ENCODE measurements around the gene ARFGEF2. TPM values are rescaled to one million over a fixed set of nuclear protein-coding genes. Genes with fewer than 3 reads are reported as not detected.

Gene ARFGEF2
- total RNA-seq, 1 donor from 2014 or later, result 32.9 TPM

DNA sequence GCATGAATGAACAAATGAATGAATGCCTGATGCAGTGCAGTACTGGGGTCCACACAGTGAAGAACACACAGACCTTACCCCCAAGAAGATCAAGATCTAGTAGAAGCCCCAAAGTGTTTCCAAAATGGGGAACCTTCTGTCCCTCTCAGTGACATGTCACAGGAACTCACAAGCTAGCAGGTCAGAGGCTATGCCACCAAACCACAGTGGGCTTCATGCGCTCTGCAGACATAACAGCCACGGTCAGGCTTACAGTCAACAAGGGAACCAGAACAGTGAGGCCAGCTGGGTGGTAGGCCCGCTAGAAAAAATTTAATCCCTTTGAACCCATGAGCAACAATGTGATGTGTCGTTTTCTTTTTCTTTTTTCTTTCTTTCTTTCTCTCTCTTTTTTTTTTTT lies 20.2 kb upstream of the ARFGEF2 start:
- no peaks in the 10 kb centered on the region for H3K36me3 ChIP-seq
- peak; percentile 58 for DNase-seq
- TF ChIP-seq, protein P1, sequence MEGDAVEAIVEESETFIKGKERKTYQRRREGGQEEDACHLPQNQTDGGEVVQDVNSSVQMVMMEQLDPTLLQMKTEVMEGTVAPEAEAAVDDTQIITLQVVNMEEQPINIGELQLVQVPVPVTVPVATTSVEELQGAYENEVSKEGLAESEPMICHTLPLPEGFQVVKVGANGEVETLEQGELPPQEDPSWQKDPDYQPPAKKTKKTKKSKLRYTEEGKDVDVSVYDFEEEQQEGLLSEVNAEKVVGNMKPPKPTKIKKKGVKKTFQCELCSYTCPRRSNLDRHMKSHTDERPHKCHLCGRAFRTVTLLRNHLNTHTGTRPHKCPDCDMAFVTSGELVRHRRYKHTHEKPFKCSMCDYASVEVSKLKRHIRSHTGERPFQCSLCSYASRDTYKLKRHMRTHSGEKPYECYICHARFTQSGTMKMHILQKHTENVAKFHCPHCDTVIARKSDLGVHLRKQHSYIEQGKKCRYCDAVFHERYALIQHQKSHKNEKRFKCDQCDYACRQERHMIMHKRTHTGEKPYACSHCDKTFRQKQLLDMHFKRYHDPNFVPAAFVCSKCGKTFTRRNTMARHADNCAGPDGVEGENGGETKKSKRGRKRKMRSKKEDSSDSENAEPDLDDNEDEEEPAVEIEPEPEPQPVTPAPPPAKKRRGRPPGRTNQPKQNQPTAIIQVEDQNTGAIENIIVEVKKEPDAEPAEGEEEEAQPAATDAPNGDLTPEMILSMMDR (IDR thresholded peaks at IDR 0.05), result no peak
- H3K27ac ChIP-seq, result peak overlapping the region; percentile 8
- H3K27me3 ChIP-seq (ENCODE audit: low read depth), result peaks cover 6% of the 10 kb centered on the region
- no peak overlapping the region for H3K4me3 ChIP-seq
- peaks cover 7% of the 10 kb centered on the region for H3K4me1 ChIP-seq
- peak; percentile 57 to 62 for ATAC-seq
- H3K9me3 ChIP-seq, result no peaks in the 10 kb centered on the region
- intact Hi-C loops (cut with DNase I), result loop anchor here (5.0 kb wide), 1 partner anchor 244 kb away; no protein-coding TSS in a partner anchor

DNA sequence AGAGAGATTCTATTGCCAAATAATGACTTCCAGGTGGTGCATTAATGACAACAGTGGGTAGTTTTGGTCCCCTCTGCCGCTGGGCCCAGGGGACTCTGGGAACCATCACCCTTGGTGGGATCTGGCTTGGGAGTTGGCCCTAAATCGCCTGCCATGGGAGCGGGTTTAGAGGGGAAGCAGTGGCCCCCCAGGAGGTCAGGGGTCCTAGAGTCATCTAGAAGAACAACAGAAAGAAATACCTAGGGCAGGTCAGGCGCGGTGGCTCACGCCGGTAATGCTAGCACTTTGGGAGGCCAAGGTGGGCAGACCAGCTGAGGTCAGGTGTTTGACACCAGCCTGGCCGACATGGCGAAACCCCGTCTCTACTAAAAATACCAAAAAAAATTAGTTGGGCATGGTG lies 17.8 kb upstream of the ARFGEF2 start:
- intact Hi-C loops (cut with DNase I), result loop anchor here (5.0 kb wide), 1 partner anchor 246 kb away; no protein-coding TSS in a partner anchor
- Histone ChIP-seq H3K27me3 (ENCODE audit: low read depth) (peaks cover 6% of the 10 kb centered on the region), H3K9me3 (no peaks in the 10 kb centered on the region), H3K4me3 (no peak overlapping the region), H3K4me1 (peaks cover 7% of the 10 kb centered on the region), H3K27ac (no peak overlapping the region), H3K36me3 (no peaks in the 10 kb centered on the region)
- TF ChIP-seq, protein P1 (IDR thresholded peaks at IDR 0.05), result no peak
- DNase-seq (no peak), ATAC-seq (no peak)

DNA sequence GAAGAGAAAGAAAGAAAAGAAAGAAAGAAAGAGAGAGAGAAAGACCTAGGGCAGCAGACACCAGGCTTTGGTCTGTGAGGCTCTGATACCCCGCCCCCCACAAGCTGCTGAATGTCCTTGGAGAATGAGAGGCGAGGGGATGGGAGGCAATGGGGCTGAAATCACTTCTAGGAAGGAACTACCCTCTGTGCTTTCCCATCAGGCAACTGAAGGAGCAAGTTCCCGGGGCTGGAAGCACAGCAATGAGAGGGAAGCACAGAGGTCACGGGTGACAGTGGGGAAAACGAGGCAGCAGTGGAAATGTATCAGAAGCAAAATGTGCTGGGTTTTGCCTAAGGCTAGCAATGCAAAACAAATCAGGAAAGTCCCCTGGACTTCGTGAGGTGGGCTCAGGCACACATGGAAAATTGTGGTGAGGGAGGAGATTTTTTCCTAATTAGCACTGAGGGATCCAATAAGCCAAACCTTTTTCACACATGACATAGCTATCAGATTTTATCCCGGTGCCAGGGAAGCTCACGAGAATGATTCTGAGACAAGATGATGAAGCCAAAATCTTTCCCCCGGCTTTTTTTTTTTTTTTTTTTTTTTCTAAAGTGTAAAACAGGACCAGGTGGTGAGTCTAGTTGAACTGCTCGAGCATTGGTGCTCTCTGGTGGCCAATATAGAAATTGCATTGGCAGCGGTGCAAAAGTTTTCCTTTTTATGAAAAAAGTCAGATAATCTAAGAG lies 16.8 kb upstream of the ARFGEF2 start:
- Histone ChIP-seq H3K9me3 (no peaks in the 10 kb centered on the region), H3K4me1 (peaks cover 7% of the 10 kb centered on the region), H3K36me3 (no peaks in the 10 kb centered on the region), H3K27me3 (ENCODE audit: low read depth) (peaks cover 6% of the 10 kb centered on the region), H3K4me3 (no peak overlapping the region), H3K27ac (no peak overlapping the region)
- intact Hi-C loops (cut with DNase I), result loop anchor here (5.0 kb wide), 1 partner anchor 247 kb away; no protein-coding TSS in a partner anchor
- no peak for DNase-seq
- peak; percentile 59 to 69 for ATAC-seq
- TF ChIP-seq, protein P1 (IDR thresholded peaks at IDR 0.05), result peak; percentile 83

DNA sequence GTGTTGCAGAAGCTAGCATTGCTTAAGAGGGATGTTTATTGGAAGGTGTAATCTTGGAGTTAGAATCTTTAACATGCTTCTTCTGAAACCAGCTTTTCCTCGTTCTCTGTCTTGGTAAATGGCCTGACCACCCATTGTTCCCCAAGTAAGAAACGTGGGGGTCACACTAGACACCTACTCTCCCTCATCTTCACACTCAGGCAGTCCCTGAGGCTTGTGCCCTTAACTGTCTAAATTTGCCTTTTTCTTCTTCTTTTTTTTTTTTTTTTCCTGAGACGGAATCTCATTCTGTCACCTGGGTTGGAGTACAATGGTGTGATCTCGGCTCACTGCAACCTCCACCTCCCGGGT lies 16.2 kb upstream of the ARFGEF2 start:
- Histone ChIP-seq H3K9me3 (no peaks in the 10 kb centered on the region), H3K4me3 (no peak overlapping the region), H3K36me3 (no peaks in the 10 kb centered on the region), H3K4me1 (peaks cover 13% of the 10 kb centered on the region), H3K27ac (no peak overlapping the region), H3K27me3 (ENCODE audit: low read depth) (peaks cover 6% of the 10 kb centered on the region)
- intact Hi-C loops (cut with DNase I), result no loop called here
- DNase-seq (no peak), ATAC-seq (no peak)
- TF ChIP-seq, protein P1 (IDR thresholded peaks at IDR 0.05), result no peak

DNA sequence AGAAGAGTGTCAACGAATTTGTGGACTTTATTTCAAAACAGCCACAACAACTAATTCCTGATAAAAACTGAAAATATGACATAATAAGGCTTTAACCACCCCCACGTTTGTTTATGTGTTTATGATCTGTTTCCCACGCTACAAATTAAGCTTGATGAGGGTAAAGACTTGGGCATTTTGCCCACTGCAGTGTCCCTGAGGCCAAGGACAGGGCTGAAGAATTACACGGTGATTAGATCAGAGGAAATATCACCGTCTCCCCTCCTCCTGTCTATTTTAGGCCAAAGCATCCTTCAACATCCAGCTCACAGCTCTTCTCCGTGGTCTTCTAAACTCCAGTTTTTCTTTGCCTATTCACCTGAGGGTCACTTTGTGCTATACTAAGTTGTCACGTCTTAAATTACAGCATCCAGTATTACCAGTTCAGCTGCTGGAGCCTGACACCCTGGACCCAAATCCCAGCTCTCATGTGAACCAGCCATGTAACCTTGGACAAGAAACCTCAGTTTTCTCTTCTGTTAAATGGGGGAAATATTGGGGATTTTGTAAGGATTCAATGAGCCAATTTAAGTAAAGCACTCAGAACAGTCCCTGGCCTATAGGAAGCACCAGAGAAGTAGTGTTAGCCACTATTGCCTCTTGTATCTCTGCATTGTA lies 15.2 kb upstream of the ARFGEF2 start:
- no peak overlapping the region for H3K4me3 ChIP-seq
- H3K36me3 ChIP-seq, result no peaks in the 10 kb centered on the region
- H3K27me3 ChIP-seq (ENCODE audit: low read depth), result peaks cover 6% of the 10 kb centered on the region
- TF ChIP-seq, protein P1 (IDR thresholded peaks at IDR 0.05), result no peak
- H3K9me3 ChIP-seq, result no peaks in the 10 kb centered on the region
- peaks cover 22% of the 10 kb centered on the region for H3K4me1 ChIP-seq
- intact Hi-C loops (cut with DNase I), result no loop called here
- H3K27ac ChIP-seq, result no peak overlapping the region
- DNase-seq (no peak), ATAC-seq (no peak)

Data from lower lobe of right lung (tissue), 2 donors.